ENCODE results near the gene GABRB2.
A peak's percentile ranks its signal among the peaks of the same experiment; 100 is the strongest.

GABRB2 gene

DNA sequence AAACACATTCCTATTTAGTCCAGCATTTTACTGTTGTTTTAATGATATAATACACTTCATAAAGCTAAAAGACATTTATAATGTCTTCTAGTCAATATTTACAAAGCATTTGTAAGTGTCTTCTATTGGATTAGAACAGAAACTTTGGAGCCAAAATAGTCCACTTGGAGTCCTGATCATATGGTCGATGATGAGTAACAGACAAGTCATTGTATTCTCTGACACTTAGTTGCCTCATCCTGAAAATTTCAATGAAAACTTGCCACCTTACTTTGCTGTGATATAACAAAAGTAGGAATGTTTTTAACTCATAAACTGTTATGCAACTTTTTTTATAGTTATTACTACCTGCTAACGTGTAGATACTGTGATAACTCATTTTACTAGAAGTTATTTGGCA lies 132.5 kb downstream of the GABRB2 start:
- H3K9me3 ChIP-seq: no peaks in the 10 kb centered on the region
- TF ChIP-seq, protein P1, sequence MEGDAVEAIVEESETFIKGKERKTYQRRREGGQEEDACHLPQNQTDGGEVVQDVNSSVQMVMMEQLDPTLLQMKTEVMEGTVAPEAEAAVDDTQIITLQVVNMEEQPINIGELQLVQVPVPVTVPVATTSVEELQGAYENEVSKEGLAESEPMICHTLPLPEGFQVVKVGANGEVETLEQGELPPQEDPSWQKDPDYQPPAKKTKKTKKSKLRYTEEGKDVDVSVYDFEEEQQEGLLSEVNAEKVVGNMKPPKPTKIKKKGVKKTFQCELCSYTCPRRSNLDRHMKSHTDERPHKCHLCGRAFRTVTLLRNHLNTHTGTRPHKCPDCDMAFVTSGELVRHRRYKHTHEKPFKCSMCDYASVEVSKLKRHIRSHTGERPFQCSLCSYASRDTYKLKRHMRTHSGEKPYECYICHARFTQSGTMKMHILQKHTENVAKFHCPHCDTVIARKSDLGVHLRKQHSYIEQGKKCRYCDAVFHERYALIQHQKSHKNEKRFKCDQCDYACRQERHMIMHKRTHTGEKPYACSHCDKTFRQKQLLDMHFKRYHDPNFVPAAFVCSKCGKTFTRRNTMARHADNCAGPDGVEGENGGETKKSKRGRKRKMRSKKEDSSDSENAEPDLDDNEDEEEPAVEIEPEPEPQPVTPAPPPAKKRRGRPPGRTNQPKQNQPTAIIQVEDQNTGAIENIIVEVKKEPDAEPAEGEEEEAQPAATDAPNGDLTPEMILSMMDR (IDR thresholded peaks at IDR 0.05): no peak
- intact Hi-C loops (cut with DNase I; ENCODE audit: low total_unique reads): no loop called here

DNA sequence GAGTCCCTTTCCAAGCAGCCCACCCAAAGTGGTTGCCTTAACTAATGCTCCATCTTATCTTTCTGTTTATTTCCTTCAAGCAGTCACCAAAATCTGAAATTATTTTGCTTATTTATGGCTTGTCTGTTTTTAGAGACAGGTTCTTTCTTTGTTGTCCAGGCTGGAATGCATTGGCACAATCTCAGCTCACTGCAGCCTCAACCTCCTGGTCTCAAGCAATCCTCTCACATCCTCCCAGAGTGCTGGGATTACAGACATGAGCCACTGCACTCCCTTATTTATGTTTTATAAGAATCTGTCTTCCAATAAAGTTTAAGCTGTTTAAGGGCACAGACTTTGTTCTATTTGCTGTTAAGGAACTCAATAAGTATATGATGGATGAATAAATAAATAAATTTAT lies 133.7 kb downstream of the GABRB2 start:
- no peak for DNase-seq
- TF ChIP-seq, protein P1 (IDR thresholded peaks at IDR 0.05): no peak
- Histone ChIP-seq H3K9me3 (no peaks in the 10 kb centered on the region), H3K4me3 (no peak overlapping the region), H3K27me3 (no peaks in the 10 kb centered on the region), H3K27ac (no peak overlapping the region), H3K4me1 (no peaks in the 10 kb centered on the region), H3K36me3 (no peaks in the 10 kb centered on the region)
- intact Hi-C loops (cut with DNase I; ENCODE audit: low total_unique reads): no loop called here

More for the DNA sequence above, 132.5 kb downstream of the GABRB2 start:
- Histone ChIP-seq H3K4me1 (no peaks in the 10 kb centered on the region), H3K27me3 (no peaks in the 10 kb centered on the region), H3K27ac (no peak overlapping the region), H3K4me3 (no peak overlapping the region), H3K36me3 (no peaks in the 10 kb centered on the region)
- no peak for DNase-seq

GRCh38 chr5:161411156-161411555 lies 135.4 kb downstream of the GABRB2 start:
- H3K4me3 ChIP-seq: no peak overlapping the region
- intact Hi-C loops (cut with DNase I; ENCODE audit: low total_unique reads): no loop called here
- H3K27ac ChIP-seq: no peak overlapping the region
- H3K27me3 ChIP-seq: no peaks in the 10 kb centered on the region
- TF ChIP-seq, protein P1 (IDR thresholded peaks at IDR 0.05): no peak
- no peaks in the 10 kb centered on the region for H3K9me3 ChIP-seq
- no peaks in the 10 kb centered on the region for H3K4me1 ChIP-seq
- peak in 1 of 2 donors; percentile 26 for DNase-seq
- H3K36me3 ChIP-seq: no peaks in the 10 kb centered on the region

DNA sequence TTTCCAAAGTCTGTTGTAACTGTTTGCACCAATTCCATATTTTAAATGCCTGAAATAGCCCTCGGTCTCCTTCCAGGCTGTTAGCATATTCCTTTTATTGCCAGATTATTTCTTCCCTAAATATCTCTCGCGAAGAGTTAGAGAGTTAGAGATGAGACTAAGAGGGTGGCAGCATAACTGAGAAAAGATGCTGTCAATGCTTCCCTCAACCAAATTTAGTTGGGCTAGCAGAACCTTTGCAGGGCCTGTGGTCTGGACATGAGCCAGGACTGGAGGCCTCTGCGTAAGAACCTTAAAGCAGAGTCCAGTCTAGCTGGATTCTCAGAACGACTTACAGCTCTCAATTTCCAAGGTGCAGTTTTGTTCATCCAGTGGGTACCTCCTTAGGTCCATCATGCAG lies 135.9 kb downstream of the GABRB2 start:
- TF ChIP-seq, protein P1 (IDR thresholded peaks at IDR 0.05): no peak
- intact Hi-C loops (cut with DNase I; ENCODE audit: low total_unique reads): no loop called here
- Histone ChIP-seq H3K36me3 (no peaks in the 10 kb centered on the region), H3K27ac (no peak overlapping the region), H3K4me1 (no peaks in the 10 kb centered on the region), H3K4me3 (no peak overlapping the region), H3K9me3 (no peaks in the 10 kb centered on the region), H3K27me3 (no peaks in the 10 kb centered on the region)
- peak in 1 of 2 donors; percentile 29 for DNase-seq

DNA sequence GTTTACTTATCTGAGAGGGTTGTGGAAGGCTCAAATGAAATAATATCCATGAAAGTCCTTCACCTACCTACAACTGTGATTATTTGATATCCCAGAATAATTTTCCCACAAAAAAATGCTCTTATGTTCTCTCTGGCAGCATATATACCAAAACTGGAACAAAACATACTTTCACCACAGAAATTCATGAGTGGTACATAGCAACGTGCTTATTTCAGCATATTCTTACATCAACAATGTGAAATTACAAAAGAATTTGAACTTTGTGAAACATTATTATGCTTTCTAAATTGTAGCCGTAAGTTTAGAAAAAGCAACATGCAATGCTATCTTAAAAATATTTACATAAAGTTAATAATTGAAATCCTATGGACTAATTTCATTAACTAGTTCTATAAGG lies 137.1 kb downstream of the GABRB2 start:
- Histone ChIP-seq H3K9me3 (no peaks in the 10 kb centered on the region), H3K4me1 (no peaks in the 10 kb centered on the region), H3K4me3 (no peak overlapping the region), H3K27ac (no peak overlapping the region), H3K27me3 (no peaks in the 10 kb centered on the region), H3K36me3 (no peaks in the 10 kb centered on the region)
- DNase-seq: no peak
- TF ChIP-seq, protein P1 (IDR thresholded peaks at IDR 0.05): no peak
- intact Hi-C loops (cut with DNase I; ENCODE audit: low total_unique reads): no loop called here

DNA sequence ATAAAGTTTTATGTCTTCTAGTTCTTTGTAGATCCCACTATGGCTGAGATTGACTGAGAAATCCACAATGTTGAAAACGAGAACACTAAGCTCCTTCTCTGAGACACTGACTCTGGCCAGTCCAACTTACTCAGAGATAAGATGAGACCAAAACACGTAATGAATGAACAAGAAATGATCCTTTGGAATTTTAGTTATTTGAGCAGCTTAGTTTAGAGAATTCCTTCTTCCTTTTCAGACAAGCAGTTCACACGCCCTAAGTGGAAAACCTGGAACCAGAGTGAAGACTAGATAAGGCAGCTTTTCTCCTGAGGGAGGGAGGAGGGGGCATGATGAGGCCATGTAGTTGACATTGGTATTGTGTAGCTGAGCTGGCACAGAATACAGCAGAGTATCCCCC lies 139.6 kb downstream of the GABRB2 start:
- intact Hi-C loops (cut with DNase I; ENCODE audit: low total_unique reads): no loop called here
- H3K4me1 ChIP-seq: no peaks in the 10 kb centered on the region
- H3K36me3 ChIP-seq: no peaks in the 10 kb centered on the region
- no peaks in the 10 kb centered on the region for H3K9me3 ChIP-seq
- H3K4me3 ChIP-seq: no peak overlapping the region
- DNase-seq: no peak
- H3K27ac ChIP-seq: no peak overlapping the region
- H3K27me3 ChIP-seq: no peaks in the 10 kb centered on the region
- TF ChIP-seq, protein P1 (IDR thresholded peaks at IDR 0.05): no peak
